Neuronal stem cell (in vitro differentiated cells): ENCODE results near the gene PLEKHB1.
A peak's percentile ranks its signal among the peaks of the same experiment; 100 is the strongest.

ENCODE experiments used
- DNase-seq: peaks from one replicate; pipeline ENCODE4 v3.0.0-alpha.2; 2013; ENCODE audit warnings: low spot score
- H2AFZ ChIP-seq: one replicate; pipeline ENCODE4 v1.6.1; 2013; ENCODE audit warnings: mild to moderate bottlenecking, low read length, inconsistent platforms
- H2AK5ac ChIP-seq: 2 replicates; pipeline ENCODE4 v1.6.1; 2013; ENCODE audit warnings: low read depth, mild to moderate bottlenecking, inconsistent platforms, low read length, moderate library complexity, mixed read lengths
- H2BK120ac ChIP-seq: 2 replicates; pipeline ENCODE4 v1.6.1; 2013; ENCODE audit warnings: low read depth, mild to moderate bottlenecking, inconsistent platforms, low read length, moderate library complexity, mixed read lengths
- H2BK12ac ChIP-seq: one replicate; pipeline ENCODE4 v1.6.1; 2013; ENCODE audit warnings: low read length, inconsistent platforms
- H2BK15ac ChIP-seq: 2 replicates; pipeline ENCODE4 v1.6.1; 2013; ENCODE audit warnings: mild to moderate bottlenecking, low read length, inconsistent platforms, mixed read lengths
- H2BK5ac ChIP-seq: one replicate; pipeline ENCODE4 v1.6.1; 2013; ENCODE audit warnings: inconsistent platforms, mild to moderate bottlenecking, low read length, moderate library complexity
- H3K14ac ChIP-seq: one replicate; pipeline ENCODE4 v1.6.1; 2013; ENCODE audit warnings: low read length, inconsistent platforms
- H3K18ac ChIP-seq: 2 replicates; pipeline ENCODE4 v1.6.1; 2013; ENCODE audit warnings: low read length, inconsistent platforms
- H3K23ac ChIP-seq: 2 replicates; pipeline ENCODE4 v1.6.1; 2013; ENCODE audit warnings: low read depth, mild to moderate bottlenecking, mixed read lengths, low read length, inconsistent platforms; ENCODE audit not compliant: poor library complexity
- H3K27ac ChIP-seq: replicated peaks from 3 replicates; pipeline ENCODE4 v1.5.1; 2013; ENCODE audit warnings: low read length, inconsistent platforms
- H3K27me3 ChIP-seq, 3 experiments: 2 replicates each; pipeline ENCODE4 v1.6.1; 2013; ENCODE audit warnings: low read length in 3 of 3, mild to moderate bottlenecking in 2 of 3, inconsistent platforms in 1 of 3, low read depth in 1 of 3, mixed read lengths in 1 of 3, moderate library complexity in 1 of 3; ENCODE audit not compliant: control insufficient read depth in 3 of 3, insufficient read depth in 3 of 3
- H3K36me3 ChIP-seq, 2 donors: replicated peaks in 1 of 2; 2 replicates each; pipeline ENCODE4 v1.6.1; 2013; ENCODE audit warnings: low read length in 2 of 2; ENCODE audit not compliant: control insufficient read depth in 2 of 2, insufficient read depth in 2 of 2
- H3K4ac ChIP-seq: 2 replicates; pipeline ENCODE4 v1.6.1; 2013; ENCODE audit warnings: inconsistent platforms, mild to moderate bottlenecking, low read length, moderate library complexity
- H3K4me1 ChIP-seq, 2 donors: 1 replicate in 1 of 2; 2 replicates in 1 of 2; pipeline ENCODE4 v1.6.1; 2013; ENCODE audit warnings: low read length in 2 of 2, low read depth in 1 of 2; ENCODE audit not compliant: control insufficient read depth in 2 of 2, insufficient read depth in 1 of 2
- H3K4me2 ChIP-seq: one replicate; pipeline ENCODE4 v1.6.1; 2013; ENCODE audit warnings: mild to moderate bottlenecking, low read length, inconsistent platforms; ENCODE audit not compliant: insufficient read depth, poor library complexity, severe bottlenecking
- H3K4me3 ChIP-seq, 2 donors: 2 replicates each; pipeline ENCODE4 v1.5.1; 2013; ENCODE audit warnings: low read length in 2 of 2, mild to moderate bottlenecking in 2 of 2, inconsistent platforms in 1 of 2, moderate library complexity in 1 of 2
- H3K79me1 ChIP-seq: one replicate; pipeline ENCODE4 v1.6.1; 2013; ENCODE audit warnings: low read depth, mild to moderate bottlenecking, inconsistent platforms, low read length, moderate library complexity
- H3K9ac ChIP-seq: one replicate; pipeline ENCODE4 v1.6.1; 2013; ENCODE audit warnings: mild to moderate bottlenecking, low read depth, low read length, inconsistent platforms; ENCODE audit not compliant: poor library complexity
- H3K9me3 ChIP-seq, 2 donors: replicated peaks in 1 of 2; 2 replicates each; pipeline versions ENCODE3 to v1.6.1; 2013; ENCODE audit warnings: low read length in 2 of 2, mild to moderate bottlenecking in 2 of 2, inconsistent platforms in 1 of 2, low read depth in 1 of 2, mixed read lengths in 1 of 2, moderate library complexity in 1 of 2; ENCODE audit not compliant: control insufficient read depth in 2 of 2, insufficient read depth in 1 of 2
- H4K8ac ChIP-seq: one replicate; pipeline ENCODE4 v1.6.1; 2013; ENCODE audit warnings: low read depth, mild to moderate bottlenecking, inconsistent platforms, low read length, moderate library complexity
- H4K91ac ChIP-seq: one replicate; pipeline ENCODE4 v1.6.1; 2013; ENCODE audit warnings: low read length, low read depth, mild to moderate bottlenecking, inconsistent platforms; ENCODE audit not compliant: poor library complexity
- WGBS, 2 donors: extraction: QIAGEN DNeasy Blood & Tissue Kit; methylation state at CpG; one replicate each; pipeline ENCODE4 v1.1.7; 2013; ENCODE audit warnings: missing lambda C conversion rate in 2 of 2, mixed read lengths in 1 of 2; ENCODE audit not compliant: insufficient read length in 2 of 2, insufficient replicate concordance in 1 of 2; ENCODE audit errors: extremely low coverage in 2 of 2; 5-methylcytosine and 5-hydroxymethylcytosine counted together

Gene PLEKHB1

DNA sequence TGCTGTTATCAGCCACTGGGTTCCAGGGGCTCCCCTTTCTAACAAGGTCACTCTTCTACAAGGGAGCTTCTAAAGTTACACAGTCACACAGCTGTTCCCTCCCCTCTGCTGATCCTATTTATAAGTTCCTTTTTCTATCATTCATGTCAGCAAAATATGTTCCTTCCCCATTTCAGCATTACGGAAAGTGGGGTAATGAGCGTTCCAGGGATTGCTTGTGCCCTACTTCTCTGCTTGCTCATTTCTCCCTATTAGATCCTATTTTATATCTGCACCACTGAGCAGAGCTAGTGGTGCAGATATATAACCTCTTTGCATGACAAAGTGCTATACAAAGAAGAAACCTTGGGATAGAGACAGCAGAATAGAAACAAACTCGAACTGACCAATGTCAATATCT, 22.7 kb upstream of the PLEKHB1 start:
- DNase-seq: no peak
- Histone ChIP-seq H3K9me3 (no peaks in the 10 kb centered on the region), H3K27me3 (peaks cover 0 to under 1% (median 0%) of the 10 kb centered on the region in 3 experiments), H3K4me2 (no peak overlapping the region), H3K23ac (no peak overlapping the region), H2AK5ac (no peak overlapping the region), H3K4me1 (peaks cover 0 to 2% of the 10 kb centered on the region in 2 donors), H3K36me3 (no peaks in the 10 kb centered on the region), H4K91ac (no peak overlapping the region), H3K79me1 (no peaks in the 10 kb centered on the region), H3K14ac (no peak overlapping the region), H2BK120ac (no peak overlapping the region), H3K18ac (no peak overlapping the region), H2BK12ac (no peak overlapping the region), H3K9ac (no peak overlapping the region), H4K8ac (no peak overlapping the region), H3K27ac (no peak overlapping the region), H3K4me3 (no peak overlapping the region), H3K4ac (no peak overlapping the region), H2AFZ (no peak overlapping the region), H2BK15ac (no peak overlapping the region), H2BK5ac (no peak overlapping the region)
- no CpG with 5 or more reads among the region's 3 CpGs for WGBS, 2 donors

DNA sequence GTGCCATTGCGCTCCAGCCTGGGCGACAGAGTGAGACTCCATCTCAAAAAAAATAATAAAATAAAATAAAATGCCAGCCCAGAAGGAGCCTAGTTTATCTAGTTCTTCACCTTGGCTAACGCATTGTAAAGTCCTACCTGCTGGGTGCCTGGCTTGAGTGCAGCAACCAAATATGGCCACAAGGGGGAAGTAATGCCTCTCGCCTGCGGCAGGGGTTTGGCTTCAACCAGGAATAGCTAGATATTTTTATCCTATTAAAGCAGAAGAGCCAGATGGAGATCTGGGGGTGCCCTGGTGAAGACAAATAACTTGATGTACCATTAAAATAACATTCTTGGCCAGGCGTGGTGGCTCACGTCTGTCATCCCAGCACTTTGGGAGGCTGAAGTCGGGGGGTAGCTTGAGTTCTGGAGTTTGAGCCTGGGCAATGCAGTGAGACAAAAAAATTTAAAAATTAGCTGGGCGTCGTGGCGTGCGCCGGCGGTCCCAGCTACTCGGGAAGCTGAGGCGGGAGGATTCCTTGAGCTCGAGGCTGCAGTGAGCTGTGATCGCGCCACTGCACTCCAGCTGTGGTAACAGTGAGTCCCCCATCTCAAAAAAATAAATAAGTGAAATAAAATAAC, 20.6 kb upstream of the PLEKHB1 start:
- peak overlapping the region; percentile 72 for H2AFZ ChIP-seq
- H3K4ac ChIP-seq: no peak overlapping the region
- no peak overlapping the region for H2BK120ac ChIP-seq
- H2AK5ac ChIP-seq: no peak overlapping the region
- H4K8ac ChIP-seq: no peak overlapping the region
- no peak overlapping the region for H2BK5ac ChIP-seq
- H2BK12ac ChIP-seq: no peak overlapping the region
- no peak overlapping the region for H3K18ac ChIP-seq
- H4K91ac ChIP-seq: no peak overlapping the region
- no peaks in the 10 kb centered on the region for H3K9me3 ChIP-seq
- peaks cover 2 to 5% of the 10 kb centered on the region in 2 donors for H3K4me1 ChIP-seq
- no peak overlapping the region for H3K27ac ChIP-seq
- no peak overlapping the region for H2BK15ac ChIP-seq
- no peak overlapping the region for H3K14ac ChIP-seq
- H3K79me1 ChIP-seq: no peaks in the 10 kb centered on the region
- no peaks in the 10 kb centered on the region for H3K27me3 ChIP-seq
- H3K4me2 ChIP-seq: no peak overlapping the region
- peak; percentile 58 for DNase-seq
- no peaks in the 10 kb centered on the region for H3K36me3 ChIP-seq
- H3K23ac ChIP-seq: no peak overlapping the region
- H3K4me3 ChIP-seq: no peak overlapping the region
- no peak overlapping the region for H3K9ac ChIP-seq
- WGBS, 2 donors: no CpG with 5 or more reads among the region's 19 CpGs

DNA sequence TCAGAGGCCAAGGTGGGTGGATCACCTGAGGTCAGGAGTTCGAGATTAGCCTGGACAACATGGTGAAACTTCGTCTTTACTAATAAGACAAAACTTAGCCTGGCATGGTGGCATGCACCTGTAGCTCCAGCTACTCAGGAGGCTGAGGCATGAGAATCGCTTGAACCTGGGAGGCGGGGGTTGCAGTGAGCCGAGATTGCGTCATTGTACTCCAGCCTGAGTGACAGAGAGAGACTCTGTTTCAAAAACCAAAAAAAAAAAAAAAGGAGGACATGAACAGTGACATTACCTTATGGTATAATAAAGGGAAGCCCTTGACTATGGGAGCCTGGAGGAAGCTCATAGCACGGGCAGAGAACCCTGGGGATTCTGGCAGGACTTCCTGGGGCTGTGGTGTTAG, 16.5 kb upstream of the PLEKHB1 start:
- Histone ChIP-seq H3K36me3 (no peaks in the 10 kb centered on the region), H3K27ac (no peak overlapping the region), H2BK12ac (no peak overlapping the region), H3K4me3 (no peak overlapping the region), H3K4me2 (no peak overlapping the region), H2BK120ac (no peak overlapping the region), H3K79me1 (no peaks in the 10 kb centered on the region), H3K27me3 (no peaks in the 10 kb centered on the region), H4K91ac (no peak overlapping the region), H3K23ac (no peak overlapping the region), H3K9ac (no peak overlapping the region), H3K9me3 (peaks cover 0 to 7% of the 10 kb centered on the region in 2 donors), H3K14ac (no peak overlapping the region), H2BK15ac (no peak overlapping the region), H4K8ac (no peak overlapping the region), H2AFZ (no peak overlapping the region), H2AK5ac (no peak overlapping the region), H2BK5ac (no peak overlapping the region), H3K4me1 (peaks cover 0 to 5% of the 10 kb centered on the region in 2 donors), H3K4ac (no peak overlapping the region), H3K18ac (no peak overlapping the region)
- DNase-seq: no peak
- no CpG with 5 or more reads among the region's 7 CpGs for WGBS, 2 donors

DNA sequence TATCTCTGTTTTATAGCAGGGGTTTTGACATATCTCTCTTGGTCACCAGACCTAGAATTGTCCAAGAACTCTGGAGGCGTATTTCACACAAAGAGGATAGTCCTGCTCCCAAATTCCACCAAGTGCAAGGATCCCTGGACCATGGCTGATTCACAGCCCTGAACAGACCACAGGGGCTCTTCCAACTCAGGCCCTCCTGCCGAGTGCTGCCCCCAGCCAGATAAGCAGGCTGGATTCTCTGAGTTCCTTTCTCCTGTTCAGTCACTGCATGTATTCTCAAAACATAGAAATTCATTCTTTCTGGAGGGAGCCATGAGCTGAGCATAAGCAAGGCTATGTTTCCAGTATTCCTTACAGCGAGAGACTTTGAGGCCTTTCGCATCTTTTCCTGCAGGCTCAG, 13.4 kb upstream of the PLEKHB1 start:
- Histone ChIP-seq H3K27ac (no peak overlapping the region), H2BK15ac (no peak overlapping the region), H3K9me3 (peaks cover 0 to 12% of the 10 kb centered on the region in 2 donors), H2BK120ac (no peak overlapping the region), H3K4me1 (peaks cover 0 to 5% of the 10 kb centered on the region in 2 donors), H3K79me1 (no peaks in the 10 kb centered on the region), H4K91ac (no peak overlapping the region), H3K27me3 (no peaks in the 10 kb centered on the region), H3K4ac (no peak overlapping the region), H2BK12ac (no peak overlapping the region), H4K8ac (no peak overlapping the region), H3K14ac (no peak overlapping the region), H3K23ac (no peak overlapping the region), H3K4me3 (no peak overlapping the region), H3K18ac (no peak overlapping the region), H3K36me3 (no peaks in the 10 kb centered on the region), H2BK5ac (no peak overlapping the region), H3K9ac (no peak overlapping the region), H2AK5ac (no peak overlapping the region), H2AFZ (peak overlapping the region; percentile 3), H3K4me2 (no peak overlapping the region)
- DNase-seq: no peak
- WGBS, 2 donors: no CpG with 5 or more reads among the region's 4 CpGs
